ENCODE measurements around the gene GABPB1.
"Not testable (repeated sequence)": the region's sequence is repeated elsewhere in the genome, so short reads cannot be mapped to it uniquely, and the experiment has no call there.

DNA sequence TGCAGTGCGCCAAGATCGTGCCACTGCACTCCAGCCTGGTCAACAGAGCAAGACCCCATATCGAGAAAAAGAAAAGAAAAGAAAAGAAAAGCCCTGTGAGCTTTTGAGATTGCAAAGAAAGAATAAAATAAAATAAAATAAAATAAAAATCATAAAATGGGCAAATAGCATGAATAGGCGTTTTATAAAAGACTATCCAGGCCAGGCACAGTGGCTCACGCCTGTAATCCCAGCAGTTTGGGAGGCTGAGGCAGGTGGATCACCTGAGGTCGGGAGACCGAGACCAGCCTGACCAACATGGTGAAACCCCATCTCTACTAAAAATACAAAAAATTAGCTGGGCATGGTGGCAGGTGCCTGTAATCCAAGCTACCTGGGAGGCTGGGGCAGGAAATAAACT is 24.4 kb upstream of the GABPB1 start:
- not testable (repeated sequence) for TF ChIP-seq POLR2AphosphoS5, CTCF (IDR thresholded peaks at IDR 0.05)

All from stomach (tissue), 4 donors.